H9 (cell line): ENCODE data around the gene SF3A2. TPM values are rescaled to one million over a fixed set of nuclear protein-coding genes. Genes with fewer than 3 reads are reported as not detected.

Experiments
- DNase-seq: peaks from one replicate; pipeline ENCODE4 v3.0.0-alpha.2; 2017
- H2AFZ ChIP-seq: one replicate; pipeline ENCODE4 v1.6.1; 2013; ENCODE audit warnings: mild to moderate bottlenecking, low read length, control low read depth, moderate library complexity
- H2AK5ac ChIP-seq: 2 replicates; pipeline ENCODE4 v1.6.1; 2013; ENCODE audit warnings: low read length, control low read depth, mixed read lengths; ENCODE audit not compliant: insufficient read length
- H2BK120ac ChIP-seq: one replicate; pipeline ENCODE4 v1.6.1; 2013; ENCODE audit warnings: low read depth, mild to moderate bottlenecking, low read length, control low read depth, inconsistent platforms; ENCODE audit not compliant: poor library complexity, severe bottlenecking
- H2BK12ac ChIP-seq: 2 replicates; pipeline ENCODE4 v1.6.1; 2013; ENCODE audit warnings: low read length, control low read depth, mixed read lengths, low read depth; ENCODE audit not compliant: insufficient read length
- H2BK15ac ChIP-seq: 2 replicates; pipeline ENCODE4 v1.6.1; 2013; ENCODE audit warnings: low read depth, low read length, control low read depth
- H2BK20ac ChIP-seq: one replicate; pipeline ENCODE4 v1.6.1; 2013; ENCODE audit warnings: low read depth, mild to moderate bottlenecking, low read length, control low read depth, inconsistent platforms; ENCODE audit not compliant: poor library complexity, severe bottlenecking
- H2BK5ac ChIP-seq: 2 replicates; pipeline ENCODE4 v1.6.1; 2013; ENCODE audit warnings: low read length, control low read depth, mixed read lengths; ENCODE audit not compliant: insufficient read length
- H3K14ac ChIP-seq: 2 replicates; pipeline ENCODE4 v1.6.1; 2013; ENCODE audit warnings: low read length, control low read depth; ENCODE audit not compliant: insufficient read depth
- H3K18ac ChIP-seq: 2 replicates; pipeline ENCODE4 v1.6.1; 2013; ENCODE audit warnings: low read depth, mild to moderate bottlenecking, mixed read lengths, low read length, control low read depth; ENCODE audit not compliant: insufficient read length
- H3K23ac ChIP-seq: 2 replicates; pipeline ENCODE4 v1.6.1; 2013; ENCODE audit warnings: low read length, control low read depth, mixed read lengths, low read depth; ENCODE audit not compliant: insufficient read length
- H3K23me2 ChIP-seq: 2 replicates; pipeline ENCODE4 v1.6.1; 2013; ENCODE audit warnings: low read depth, mild to moderate bottlenecking, mixed read lengths, low read length, control low read depth; ENCODE audit not compliant: insufficient read length, poor library complexity, severe bottlenecking
- H3K27ac ChIP-seq: 2 replicates; pipeline ENCODE4 v1.5.1; 2013; ENCODE audit warnings: low read length, control low read depth, mixed read lengths, low read depth; ENCODE audit not compliant: insufficient read length
- H3K27me3 ChIP-seq: 2 replicates; pipeline ENCODE4 v1.6.1; 2013; ENCODE audit warnings: low read length, control low read depth, inconsistent platforms; ENCODE audit not compliant: insufficient read depth
- H3K4ac ChIP-seq: 2 replicates; pipeline ENCODE4 v1.6.1; 2013; ENCODE audit warnings: low read depth, mild to moderate bottlenecking, control low read depth, inconsistent platforms, low read length, moderate library complexity
- H3K4me1 ChIP-seq: 2 replicates; pipeline ENCODE4 v1.6.1; 2013; ENCODE audit warnings: low read length, control low read depth, inconsistent platforms; ENCODE audit not compliant: insufficient read depth
- H3K4me2 ChIP-seq: 2 replicates; pipeline ENCODE4 v1.6.1; 2013; ENCODE audit warnings: low read length, control low read depth, mixed read lengths; ENCODE audit not compliant: insufficient read length, insufficient read depth
- H3K56ac ChIP-seq: 2 replicates; pipeline ENCODE4 v1.6.1; 2013; ENCODE audit warnings: low read depth, mild to moderate bottlenecking, mixed read lengths, low read length, control low read depth; ENCODE audit not compliant: insufficient read length
- H3K79me1 ChIP-seq: 2 replicates; pipeline ENCODE4 v1.6.1; 2013; ENCODE audit warnings: low read depth, mild to moderate bottlenecking, moderate library complexity, low read length, control low read depth, inconsistent platforms; ENCODE audit not compliant: insufficient read depth, poor library complexity, severe bottlenecking
- H3K79me2 ChIP-seq: 2 replicates; pipeline ENCODE4 v1.6.1; 2013; ENCODE audit warnings: low read length, control low read depth, inconsistent platforms; ENCODE audit not compliant: insufficient read depth
- H3K9ac ChIP-seq: 2 replicates; pipeline ENCODE4 v1.6.1; 2013; ENCODE audit warnings: low read length, control low read depth, mixed read lengths; ENCODE audit not compliant: insufficient read length; ENCODE audit errors: extremely low read depth
- H3K9me3 ChIP-seq: one replicate; pipeline ENCODE4 v1.6.1; 2013; ENCODE audit warnings: low read depth, low read length, inconsistent platforms; ENCODE audit not compliant: control insufficient read depth
- H3T11ph ChIP-seq: one replicate; pipeline ENCODE4 v1.6.1; 2013; ENCODE audit warnings: mild to moderate bottlenecking, low read length, control low read depth, inconsistent platforms
- H4K20me1 ChIP-seq: one replicate; pipeline ENCODE4 v1.6.1; 2013; ENCODE audit not compliant: control insufficient read depth, insufficient read length, insufficient read depth
- H4K5ac ChIP-seq: 2 replicates; pipeline ENCODE4 v1.6.1; 2013; ENCODE audit warnings: low read depth, mild to moderate bottlenecking, mixed read lengths, low read length, control low read depth; ENCODE audit not compliant: insufficient read length
- H4K8ac ChIP-seq: replicated peaks from 2 replicates; pipeline ENCODE4 v1.6.1; 2013; ENCODE audit warnings: low read length, control low read depth, mixed read lengths, low read depth; ENCODE audit not compliant: insufficient read length
- H4K91ac ChIP-seq: 2 replicates; pipeline ENCODE4 v1.6.1; 2013; ENCODE audit warnings: low read depth, mild to moderate bottlenecking, moderate library complexity, mixed read lengths, low read length, control low read depth; ENCODE audit not compliant: insufficient read length
- H3K27ac Mint-ChIP-seq, 3 experiments: 2 replicates in 2 of 3; 3 replicates in 1 of 3; pipeline ENCODE4 v1.8.0; 2020 to 2021; ENCODE audit warnings: mixed read lengths in 3 of 3, mild to moderate bottlenecking in 1 of 3, moderate library complexity in 1 of 3
- H3K27me3 Mint-ChIP-seq: 2 replicates; pipeline ENCODE4 v1.8.0; 2021; ENCODE audit warnings: low read depth, mild to moderate bottlenecking, moderate library complexity, mixed read lengths
- H3K36me3 Mint-ChIP-seq, 3 experiments: 2 replicates in 2 of 3; 3 replicates in 1 of 3; pipeline ENCODE4 v1.8.0; 2020 to 2021; ENCODE audit warnings: low read depth in 3 of 3, mixed read lengths in 3 of 3; ENCODE audit not compliant: insufficient read depth in 1 of 3
- H3K4me1 Mint-ChIP-seq, 2 experiments: 2 replicates each; pipeline ENCODE4 v1.8.0; 2020; ENCODE audit warnings: mixed read lengths in 2 of 2
- H3K4me3 Mint-ChIP-seq, 2 experiments: 2 replicates in 1 of 2; 3 replicates in 1 of 2; pipeline ENCODE4 v1.8.0; 2020 to 2021; ENCODE audit warnings: mild to moderate bottlenecking in 2 of 2, mixed read lengths in 2 of 2, moderate library complexity in 1 of 2
- H3K9me3 Mint-ChIP-seq, 2 experiments: 2 replicates in 1 of 2; 3 replicates in 1 of 2; pipeline ENCODE4 v1.8.0; 2020; ENCODE audit warnings: mild to moderate bottlenecking in 2 of 2, mixed read lengths in 2 of 2, moderate library complexity in 1 of 2
- WGBS: extraction: QIAGEN DNeasy Blood & Tissue Kit; methylation state at CpG from one replicate; pipeline ENCODE4 v1.1.7; 2013; ENCODE audit warnings: missing lambda C conversion rate, low lambda C conversion rate, mixed read lengths; ENCODE audit not compliant: insufficient read length; ENCODE audit errors: extremely low coverage; 5-methylcytosine and 5-hydroxymethylcytosine counted together
- total RNA-seq: library from RNA; stranded (reverse); gene quantifications from 2 replicates; pipeline ENCODE4 v1.2.1, GENCODE V29; 2021
- TF ChIP-seq, protein P1 (sequence below): fragments of 200-600 bp; sonication (generic); conservative IDR thresholded peaks from 3 replicates; pipeline ENCODE4 v1.8.0; 2021; ENCODE audit warnings: antibody characterized with exemption, mild to moderate bottlenecking

SF3A2 gene
- total RNA-seq, 1 experiment from 2014 or later: 166 TPM

- H3K23ac ChIP-seq: no peak overlapping the region
- no peaks in the 10 kb centered on the region for H3K27me3 ChIP-seq
- no peak overlapping the region for H3K18ac ChIP-seq
- H2BK120ac ChIP-seq: no peak overlapping the region
- Mint-ChIP-seq H3K27me3 (no peaks in the 10 kb centered on the region), H3K4me1 (0 out of 4 replicates have a peak, but pooled peaks cover 0 to 2% of the 10 kb centered on the region in 2 experiments), H3K9me3 (no peaks in the 10 kb centered on the region), H3K27ac (no peak overlapping the region), H3K4me3 (no peak overlapping the region), H3K36me3 (peaks cover 19 to 55% (median 51%) of the 10 kb centered on the region in 3 experiments; a peak in 6 of 7 replicates)
- no peak overlapping the region for H2BK15ac ChIP-seq
- H3K27ac ChIP-seq: no peak overlapping the region
- no peak overlapping the region for H4K8ac ChIP-seq
- no peak overlapping the region for H3T11ph ChIP-seq
- no CpG with 5 or more reads among the region's 32 CpGs for WGBS
- no peaks in the 10 kb centered on the region for H3K4me1 ChIP-seq
- no peak overlapping the region for H3K56ac ChIP-seq
- H2BK20ac ChIP-seq: no peak overlapping the region
- no peak for DNase-seq
- no peak overlapping the region for H4K5ac ChIP-seq
- H3K4me2 ChIP-seq: no peak overlapping the region
- H3K23me2 ChIP-seq: no peaks in the 10 kb centered on the region
- no peak overlapping the region for H2BK5ac ChIP-seq
- H2AK5ac ChIP-seq: no peak overlapping the region
- no peak overlapping the region for H2AFZ ChIP-seq
- H3K79me2 ChIP-seq: no peaks in the 10 kb centered on the region
- TF ChIP-seq, protein P1, sequence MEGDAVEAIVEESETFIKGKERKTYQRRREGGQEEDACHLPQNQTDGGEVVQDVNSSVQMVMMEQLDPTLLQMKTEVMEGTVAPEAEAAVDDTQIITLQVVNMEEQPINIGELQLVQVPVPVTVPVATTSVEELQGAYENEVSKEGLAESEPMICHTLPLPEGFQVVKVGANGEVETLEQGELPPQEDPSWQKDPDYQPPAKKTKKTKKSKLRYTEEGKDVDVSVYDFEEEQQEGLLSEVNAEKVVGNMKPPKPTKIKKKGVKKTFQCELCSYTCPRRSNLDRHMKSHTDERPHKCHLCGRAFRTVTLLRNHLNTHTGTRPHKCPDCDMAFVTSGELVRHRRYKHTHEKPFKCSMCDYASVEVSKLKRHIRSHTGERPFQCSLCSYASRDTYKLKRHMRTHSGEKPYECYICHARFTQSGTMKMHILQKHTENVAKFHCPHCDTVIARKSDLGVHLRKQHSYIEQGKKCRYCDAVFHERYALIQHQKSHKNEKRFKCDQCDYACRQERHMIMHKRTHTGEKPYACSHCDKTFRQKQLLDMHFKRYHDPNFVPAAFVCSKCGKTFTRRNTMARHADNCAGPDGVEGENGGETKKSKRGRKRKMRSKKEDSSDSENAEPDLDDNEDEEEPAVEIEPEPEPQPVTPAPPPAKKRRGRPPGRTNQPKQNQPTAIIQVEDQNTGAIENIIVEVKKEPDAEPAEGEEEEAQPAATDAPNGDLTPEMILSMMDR: no peak
- H2BK12ac ChIP-seq: no peak overlapping the region
- no peak overlapping the region for H3K9ac ChIP-seq
- peaks cover 3% of the 10 kb centered on the region for H4K20me1 ChIP-seq
- no peak overlapping the region for H3K4ac ChIP-seq
- H3K9me3 ChIP-seq: no peaks in the 10 kb centered on the region
- H3K79me1 ChIP-seq: no peaks in the 10 kb centered on the region
- H4K91ac ChIP-seq: no peak overlapping the region
- H3K14ac ChIP-seq: no peak overlapping the region
Measured at GRCh38 chr19:2191456-2192310, 44.9 kb upstream of the SF3A2 start.
